CD4-positive, alpha-beta T cell treated with Interleukin-21 for 1 hour (primary cell): ENCODE results near the gene RALGPS1.
A peak's percentile ranks its signal among the peaks of the same experiment; 100 is the strongest.

Experiments
- DNase-seq: peaks from one replicate; pipeline ENCODE4 v3.0.0-alpha.2; 2020

The RALGPS1 gene

DNA sequence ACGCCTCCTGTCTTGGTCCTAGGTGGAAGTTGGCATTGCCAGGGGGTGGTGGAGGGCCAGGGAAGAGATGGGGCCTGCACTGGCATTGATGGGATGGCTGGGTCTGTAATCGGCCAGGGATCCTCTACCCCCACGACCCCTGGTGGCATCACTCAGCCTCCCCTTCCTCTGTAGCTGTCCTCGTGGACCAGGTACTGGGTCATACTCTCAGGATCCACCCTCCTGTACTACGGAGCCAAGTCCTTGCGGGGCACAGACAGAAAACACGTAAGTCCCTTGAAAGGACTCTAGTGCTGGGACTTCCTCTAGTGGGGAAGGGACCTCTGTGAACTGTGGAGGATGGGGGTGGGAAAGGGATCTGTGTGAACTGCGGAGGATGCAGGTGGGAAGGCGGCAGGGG is 297.9 kb downstream of the RALGPS1 start:
- DNase-seq: no peak

GRCh38 chr9:127213859-127214258 is 299.3 kb downstream of the RALGPS1 start:
- DNase-seq: no peak

DNA sequence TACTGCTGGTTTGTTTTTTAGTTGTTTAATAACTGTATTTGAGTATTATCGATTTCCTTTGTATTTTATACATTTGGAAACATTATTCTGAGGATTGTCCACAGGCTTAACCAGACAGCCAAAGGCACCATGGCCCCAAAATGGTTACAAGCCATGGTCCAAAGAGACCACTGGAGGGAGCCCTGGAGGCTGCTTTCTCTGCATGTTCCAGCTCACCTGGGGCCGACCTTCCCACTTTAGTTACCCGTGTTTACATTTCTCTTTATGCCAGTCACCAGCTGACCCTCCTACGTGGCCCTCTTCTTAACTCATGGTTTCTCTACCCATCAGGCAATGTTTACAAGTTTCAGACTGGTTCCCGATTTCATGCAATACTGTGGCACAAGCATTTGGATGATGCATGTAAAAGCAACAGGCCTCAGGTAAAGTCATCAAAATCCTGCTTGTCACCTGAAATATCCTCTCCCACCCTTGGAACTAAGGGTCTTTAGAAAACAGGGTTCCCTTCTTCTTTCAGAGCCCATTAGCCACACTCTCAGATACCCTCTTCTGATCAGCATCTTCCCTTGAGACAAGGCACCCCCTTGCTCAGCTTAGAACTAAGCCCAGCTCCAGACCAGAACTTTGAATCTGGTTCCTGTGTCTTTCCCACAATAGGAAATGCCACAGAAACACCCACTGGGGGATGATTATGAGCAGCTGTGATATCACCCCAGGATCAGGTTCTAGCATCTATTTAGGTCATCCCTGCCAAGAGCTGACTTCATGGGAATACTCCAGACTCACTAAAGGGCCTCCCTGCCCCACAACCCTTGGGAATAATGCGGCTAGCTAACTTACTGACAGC is 300.1 kb downstream of the RALGPS1 start:
- peak; percentile 61 for DNase-seq

DNA sequence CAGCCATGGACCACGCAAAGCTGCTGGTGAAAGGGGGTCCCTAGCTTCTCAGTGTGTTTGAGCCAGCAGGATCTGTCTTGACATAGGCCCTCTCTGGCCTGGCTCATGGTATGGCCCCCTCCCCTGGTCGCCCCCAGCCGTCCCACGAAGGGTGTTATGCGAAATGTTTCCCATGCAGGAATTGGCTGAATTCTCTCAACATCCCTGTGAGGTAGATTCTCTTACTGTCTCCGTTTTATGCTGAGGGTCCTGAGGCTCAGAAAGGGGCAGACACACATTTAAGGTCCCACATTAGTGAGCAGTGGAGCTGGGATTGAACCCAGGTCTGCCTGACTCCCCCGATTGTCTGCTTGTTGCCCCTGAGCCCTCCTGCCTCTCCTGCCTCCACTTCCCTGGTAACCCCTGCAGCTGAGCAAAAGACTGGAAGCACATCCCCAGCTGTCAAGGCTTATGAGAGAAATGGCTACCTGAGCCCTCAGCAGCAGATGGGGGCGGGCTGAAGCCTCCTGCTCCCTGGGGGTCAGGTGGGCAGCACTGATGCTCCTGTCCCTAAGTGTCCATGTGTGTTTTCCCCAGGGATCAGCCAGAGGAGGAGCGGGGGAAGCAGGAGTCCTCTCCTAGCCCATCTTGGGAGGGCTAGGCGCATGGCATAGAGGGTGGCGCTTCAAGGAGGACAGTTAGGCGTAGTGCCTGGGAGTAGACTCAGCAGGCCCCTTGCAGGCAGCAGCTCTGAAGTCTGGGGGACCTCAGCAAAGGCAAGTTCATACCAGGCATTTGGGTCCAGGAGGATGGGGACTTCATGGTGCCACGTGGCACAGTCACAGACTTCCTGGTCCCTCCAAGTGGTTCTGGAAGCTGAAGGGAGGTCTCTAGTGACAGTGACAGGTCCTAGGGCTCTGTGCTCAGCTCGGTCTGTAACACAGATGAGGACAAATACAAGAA is 301.0 kb downstream of the RALGPS1 start:
- DNase-seq: no peak

DNA sequence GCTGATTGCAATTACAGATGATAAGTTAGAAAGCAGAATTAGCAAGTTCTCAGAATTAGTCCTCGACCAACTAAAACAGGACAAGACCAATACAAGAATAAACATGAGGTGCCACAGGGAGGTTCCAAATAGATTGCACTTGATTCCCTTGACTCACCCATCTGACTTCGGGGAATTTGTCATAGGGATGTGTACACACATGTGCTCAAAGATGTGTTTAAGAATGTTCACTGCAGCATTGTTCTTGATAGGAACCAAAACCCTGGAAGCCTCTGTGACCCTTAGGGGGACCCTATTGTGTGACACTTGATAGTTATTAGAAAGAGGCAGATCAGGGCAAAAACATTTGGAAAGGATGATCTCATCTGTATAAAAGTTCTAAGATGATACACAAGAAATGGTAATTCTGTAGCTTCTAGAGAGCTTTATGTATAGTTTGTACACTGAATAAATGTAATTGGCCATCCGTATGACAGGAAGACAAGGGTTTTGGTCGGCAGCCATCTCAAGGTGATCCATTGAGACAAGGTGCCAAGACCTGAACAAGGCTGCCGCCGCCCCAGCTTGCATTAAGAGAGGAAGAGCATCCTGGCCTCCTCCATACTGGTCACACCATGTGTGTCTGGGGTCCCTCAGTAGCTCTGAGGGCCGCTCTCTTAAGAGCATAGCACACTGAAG is 301.8 kb downstream of the RALGPS1 start:
- no peak for DNase-seq

GRCh38 chr9:127216888-127217217 is 302.3 kb downstream of the RALGPS1 start:
- no peak for DNase-seq

DNA sequence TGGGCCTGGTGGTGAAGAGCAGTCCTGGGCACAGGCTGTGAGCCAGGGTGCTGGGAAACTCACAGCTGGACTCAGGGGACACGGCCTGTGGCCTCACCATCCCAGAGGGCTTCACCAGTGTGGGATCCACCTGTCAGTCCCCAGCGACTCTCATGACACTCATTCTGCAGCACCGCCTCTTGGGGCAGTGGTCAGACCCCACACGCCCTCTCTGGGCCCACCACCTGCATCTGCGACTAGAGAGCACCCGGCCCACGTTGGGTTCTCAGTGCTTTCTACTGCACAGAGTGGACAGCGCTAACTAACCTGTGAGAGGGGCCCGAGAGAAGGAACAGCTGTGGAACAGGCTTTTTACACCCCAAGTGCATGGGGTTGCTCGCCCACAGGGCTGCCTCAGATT is 304.2 kb downstream of the RALGPS1 start:
- DNase-seq: no peak

DNA sequence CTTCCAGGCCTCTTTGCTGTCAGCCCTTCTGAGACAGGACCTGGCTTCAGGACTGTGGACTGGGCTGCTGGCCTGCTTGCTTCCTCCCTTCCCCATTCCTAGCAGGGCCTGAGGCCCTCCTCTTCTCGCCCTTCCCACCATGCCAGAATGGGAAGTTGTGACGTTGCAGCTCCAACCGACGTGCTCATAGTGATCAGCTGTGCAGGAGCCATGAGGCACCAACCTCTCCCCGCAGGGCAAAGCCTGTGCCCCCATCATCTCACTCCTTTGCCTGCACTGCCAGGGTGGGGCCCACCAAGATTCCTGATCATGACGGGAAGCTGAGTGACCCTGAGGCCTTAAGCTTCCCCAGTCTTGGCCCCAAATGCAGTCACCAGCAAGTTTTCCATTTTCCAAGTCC is 304.9 kb downstream of the RALGPS1 start:
- no peak for DNase-seq

DNA sequence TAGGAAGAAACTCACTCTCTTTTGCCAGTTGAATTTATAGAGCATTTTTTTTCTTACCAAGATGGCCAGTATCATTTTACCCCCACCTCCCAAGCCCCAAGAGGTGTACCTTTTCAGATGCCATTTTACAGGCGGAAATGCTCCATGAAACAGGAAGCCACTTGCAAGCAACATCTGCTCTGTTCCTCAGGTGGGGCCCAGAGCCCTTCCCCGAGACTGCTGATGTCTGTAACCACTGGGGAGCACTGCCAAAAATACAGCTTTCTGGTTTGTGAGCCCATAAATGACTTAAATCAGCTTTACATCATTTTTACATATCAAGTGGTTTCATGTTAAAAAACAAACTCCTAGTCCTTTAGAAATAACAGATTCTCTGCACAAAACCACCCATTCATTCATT is 307.1 kb downstream of the RALGPS1 start:
- DNase-seq: peak; percentile 13

- DNase-seq: no peak
These were observed 308.0 kb downstream of the RALGPS1 start for GRCh38 chr9:127222388-127223095.

DNA sequence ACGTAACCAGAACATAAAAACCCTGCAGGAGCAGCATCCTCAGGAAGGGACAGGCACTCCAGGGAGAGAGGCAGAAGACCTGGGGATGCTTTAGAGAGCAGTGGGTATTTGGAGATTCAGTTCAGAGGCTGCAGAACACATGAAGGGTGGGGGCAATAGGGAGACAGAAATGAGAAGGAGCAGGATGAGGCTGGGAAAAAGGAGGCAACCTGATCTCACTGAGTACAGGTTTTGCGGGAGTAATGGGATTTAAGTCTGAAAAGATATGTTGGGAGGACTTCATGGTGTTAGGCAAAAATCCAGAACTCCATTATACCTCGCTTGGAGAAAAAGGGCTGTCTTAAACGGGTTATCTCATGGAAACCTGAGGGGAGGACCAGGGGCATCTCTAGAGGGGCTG is 308.7 kb downstream of the RALGPS1 start:
- no peak for DNase-seq

GRCh38 chr9:127223810-127224177 is 309.2 kb downstream of the RALGPS1 start:
- DNase-seq: no peak

DNA sequence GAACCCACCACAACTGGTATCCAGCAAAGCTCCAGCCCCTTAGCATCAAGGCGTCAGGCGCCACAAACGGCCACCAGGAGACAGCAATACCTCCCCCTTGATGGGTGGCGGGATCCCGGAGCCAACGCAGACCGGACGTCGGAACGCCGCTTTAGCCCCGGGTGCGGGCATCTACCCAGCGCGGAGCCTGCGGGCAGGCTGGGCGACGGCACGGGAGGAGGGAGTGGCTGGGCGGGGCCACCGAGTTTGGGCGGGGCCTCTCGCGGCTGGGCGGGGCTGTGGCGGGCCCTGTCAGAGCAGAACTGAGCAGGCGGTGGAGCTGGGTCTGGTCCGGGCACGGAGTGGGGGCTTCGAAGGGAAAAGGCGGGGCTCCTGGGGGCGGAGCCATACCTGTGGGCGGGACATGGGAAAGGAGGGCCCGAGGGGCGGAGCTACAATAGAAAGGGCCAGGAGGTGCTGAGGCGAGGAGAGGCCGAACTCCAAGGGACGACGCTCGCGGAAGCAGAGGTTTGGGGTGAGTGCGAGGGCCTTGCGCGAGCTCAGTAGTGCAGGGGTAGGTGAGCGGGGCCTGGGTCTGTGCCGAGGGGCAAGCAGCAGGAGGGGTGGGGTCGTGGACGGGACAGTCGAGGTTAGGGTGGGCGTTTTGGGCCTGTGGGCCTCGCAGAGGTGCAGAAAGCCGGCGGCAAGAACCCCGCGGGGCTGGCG is 309.7 kb downstream of the RALGPS1 start:
- peak; percentile 92 for DNase-seq

DNA sequence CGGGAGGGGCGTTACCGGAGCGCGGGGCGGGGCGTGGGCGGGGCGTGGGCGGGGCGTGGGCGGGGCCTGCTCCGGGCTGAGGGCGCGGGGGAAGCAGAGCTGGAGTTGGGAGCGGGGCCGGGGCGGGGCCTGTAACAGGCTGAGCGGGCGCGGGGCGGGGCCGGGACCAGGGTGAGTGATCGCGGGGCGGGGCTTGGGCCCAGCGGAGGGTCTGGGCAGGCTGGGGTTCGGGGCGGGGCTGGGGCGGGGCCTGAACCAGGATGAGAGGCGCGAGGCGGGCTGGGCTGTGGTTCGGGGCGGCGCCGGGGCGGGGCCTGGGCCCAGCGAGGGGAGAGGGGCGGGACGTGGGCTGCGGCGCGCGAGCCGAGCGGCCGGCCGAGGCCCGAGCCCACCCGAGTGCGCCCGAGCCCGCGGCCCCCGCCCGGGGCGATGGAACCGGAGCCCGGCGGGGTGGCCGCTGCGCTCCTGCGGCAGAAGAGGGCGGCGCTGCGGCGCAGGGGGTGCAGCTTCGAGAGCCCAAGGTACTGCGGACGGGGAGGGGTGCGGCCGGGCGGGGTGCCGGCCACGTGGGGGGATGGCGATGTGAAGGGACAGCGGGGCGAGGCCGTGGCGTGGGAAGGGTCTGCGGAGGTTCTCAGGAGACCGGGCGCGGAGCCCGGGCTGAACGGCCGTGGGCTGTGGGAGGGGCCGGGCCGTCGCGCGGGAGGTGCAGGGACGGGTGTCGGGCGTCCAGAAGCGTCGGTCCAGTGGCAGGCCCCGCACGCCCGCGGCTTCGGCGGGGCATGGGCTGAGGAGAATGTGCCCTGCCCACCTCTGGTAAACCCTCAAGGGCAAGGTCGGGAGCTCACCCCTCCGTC is 310.5 kb downstream of the RALGPS1 start:
- peak; percentile 93 for DNase-seq

GRCh38 chr9:127225801-127226625 is 311.4 kb downstream of the RALGPS1 start:
- DNase-seq: no peak

GRCh38 chr9:127229691-127230417 is 315.3 kb downstream of the RALGPS1 start:
- no peak for DNase-seq

DNA sequence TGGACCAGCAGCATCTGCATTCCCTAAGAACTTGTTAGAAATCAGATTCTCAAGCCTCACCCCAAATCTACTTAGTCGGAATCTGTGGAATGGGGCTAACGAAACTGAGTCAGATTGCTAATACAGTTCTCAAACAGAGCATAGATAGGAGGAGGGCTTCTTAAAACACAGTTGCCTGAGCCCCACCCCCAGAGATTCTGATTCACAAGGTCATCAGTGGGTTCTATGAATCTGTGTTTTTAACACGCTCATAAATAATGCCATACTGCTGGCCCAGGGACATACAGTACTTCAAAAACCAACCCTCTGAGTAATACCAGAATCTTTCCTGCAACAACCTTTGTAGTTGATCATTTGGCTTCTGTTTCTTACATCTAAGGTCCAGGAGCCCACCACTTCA is 317.1 kb downstream of the RALGPS1 start:
- DNase-seq: no peak

GRCh38 chr9:127232833-127233549 is 318.4 kb downstream of the RALGPS1 start:
- DNase-seq: no peak

- DNase-seq: no peak
These were observed 319.0 kb downstream of the RALGPS1 start for GRCh38 chr9:127233550-127233949.
